NCI-H187 treated with DMSO at 0.1 percent for 48 hours (cell line): ENCODE results near the gene SLC43A3.

ENCODE experiments used
- DNase-seq: peaks from one replicate; lab custom pipeline; 2025; lab: John Stamatoyannopoulos, UW

The SLC43A3 gene

GRCh38 chr11:57427727-57428082, 784 bp upstream of the SLC43A3 start:
- DNase-seq = no peak

- DNase-seq = no peak
These were observed 437 bp downstream of the SLC43A3 start for GRCh38 chr11:57426439-57426928.

GRCh38 chr11:57425565-57426438, 1.1 kb downstream of the SLC43A3 start:
- no peak for DNase-seq

- no peak for DNase-seq
These were observed 1.9 kb downstream of the SLC43A3 start for GRCh38 chr11:57424792-57425564.

DNA sequence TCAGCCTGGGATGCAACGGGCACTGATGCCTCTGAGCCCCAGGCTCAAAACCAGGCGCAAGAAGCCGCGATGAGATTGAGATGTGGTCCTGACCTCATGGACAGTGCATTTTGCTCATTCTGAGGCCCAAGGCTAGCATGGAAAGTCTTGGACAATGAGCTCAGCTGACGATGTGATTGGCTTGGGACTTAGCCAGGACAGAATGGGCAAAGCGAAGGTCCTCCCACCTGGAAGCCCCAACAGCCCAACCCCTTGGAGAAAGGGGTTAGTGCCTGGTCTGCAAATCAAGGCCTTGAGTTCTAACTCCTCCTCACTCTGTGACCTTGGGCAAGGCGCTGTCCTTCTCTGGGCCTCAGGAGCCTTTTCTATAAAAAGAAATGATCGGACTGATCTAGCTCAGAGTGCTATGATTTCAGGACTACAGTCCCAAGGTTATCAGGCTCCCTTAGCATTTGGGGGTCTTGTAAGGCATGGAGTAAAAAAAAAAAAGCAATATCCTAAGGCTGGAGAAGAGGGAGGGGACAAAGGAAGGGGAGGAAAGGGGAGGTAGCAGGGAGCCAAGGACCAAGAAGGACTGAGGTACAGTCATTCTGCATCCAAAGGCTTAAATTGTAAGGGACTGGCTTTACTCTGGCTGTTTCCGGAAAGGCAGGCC, 2.7 kb downstream of the SLC43A3 start:
- no peak for DNase-seq

DNA sequence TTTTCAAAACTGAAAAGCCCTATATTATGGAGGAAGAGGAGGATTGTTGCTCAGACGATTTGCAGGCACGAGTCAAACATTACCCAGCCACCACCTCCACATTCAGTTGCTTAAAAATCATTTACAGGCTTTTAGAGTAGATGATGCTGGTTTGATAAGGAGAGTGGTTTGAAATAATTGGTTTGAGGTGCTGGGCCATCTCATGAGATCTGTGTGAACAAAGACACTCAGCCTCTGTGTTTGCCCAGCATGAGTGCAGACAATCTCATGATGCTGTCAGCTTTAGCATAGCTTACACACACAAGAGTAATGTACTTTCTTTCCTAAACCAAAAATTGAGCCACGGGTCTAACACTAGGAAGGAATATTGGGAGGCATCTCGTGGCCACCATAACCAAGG, 4.3 kb downstream of the SLC43A3 start:
- DNase-seq = no peak

- DNase-seq = no peak
These were observed 5.1 kb downstream of the SLC43A3 start for GRCh38 chr11:57421805-57422204.

GRCh38 chr11:57421066-57421465, 5.9 kb downstream of the SLC43A3 start:
- no peak for DNase-seq

GRCh38 chr11:57419146-57419545, 7.8 kb downstream of the SLC43A3 start:
- DNase-seq = no peak

GRCh38 chr11:57418131-57418530, 8.8 kb downstream of the SLC43A3 start:
- DNase-seq = no peak

DNA sequence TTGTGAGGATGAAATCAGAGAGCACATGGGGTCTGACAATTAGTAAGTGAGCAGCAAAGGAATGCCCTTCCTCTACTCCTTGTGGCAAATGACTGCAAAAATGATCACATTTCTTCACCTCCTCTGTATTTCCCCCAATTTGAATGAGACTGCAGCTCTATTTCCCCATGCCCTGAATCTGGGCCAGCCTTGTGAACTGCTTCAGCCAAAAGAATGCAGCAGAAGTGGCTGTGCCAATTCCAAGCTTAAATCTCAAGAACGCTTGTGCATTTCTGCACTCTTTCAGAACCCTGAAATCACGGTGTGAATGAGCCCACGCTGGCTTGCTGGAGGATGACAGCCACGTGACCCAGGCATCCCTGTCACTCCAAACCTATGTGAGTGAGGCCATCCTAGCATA, 9.9 kb downstream of the SLC43A3 start:
- no peak for DNase-seq

- no peak for DNase-seq
These were observed 10.5 kb downstream of the SLC43A3 start for GRCh38 chr11:57416436-57416835.

DNA sequence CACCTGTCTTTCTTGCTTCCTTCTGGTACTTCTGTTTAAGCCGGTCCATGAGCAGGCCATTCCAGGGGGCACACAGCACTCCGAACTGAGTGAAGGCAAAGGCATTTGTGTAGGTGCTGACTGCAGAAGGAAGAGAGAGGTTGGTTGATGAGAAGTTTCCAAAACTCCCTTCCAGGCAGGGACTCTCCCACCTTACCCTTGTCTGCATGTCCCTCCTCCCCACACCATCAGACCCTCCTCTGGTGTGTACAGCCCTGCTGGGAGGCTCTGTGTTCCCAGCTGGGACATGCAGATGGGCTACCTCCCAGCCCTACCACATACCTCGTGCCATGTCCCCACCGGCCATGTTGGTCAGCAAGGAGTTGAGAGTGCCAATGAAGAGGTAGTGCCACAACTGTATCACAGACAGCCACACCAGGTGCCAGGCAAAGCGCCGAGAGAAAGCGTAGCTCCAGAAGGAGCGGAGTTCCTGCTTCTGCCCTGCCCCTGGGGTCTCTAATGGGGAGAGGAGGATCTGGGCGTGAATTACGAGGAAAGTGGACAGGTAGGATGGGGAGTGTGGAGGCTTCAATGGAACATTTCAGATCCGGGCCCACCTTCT, 12.2 kb downstream of the SLC43A3 start:
- DNase-seq = no peak

- DNase-seq = no peak
These were observed 13.2 kb downstream of the SLC43A3 start for GRCh38 chr11:57413681-57414080.

- DNase-seq = no peak
These were observed 16.6 kb downstream of the SLC43A3 start for GRCh38 chr11:57410287-57410686.

DNA sequence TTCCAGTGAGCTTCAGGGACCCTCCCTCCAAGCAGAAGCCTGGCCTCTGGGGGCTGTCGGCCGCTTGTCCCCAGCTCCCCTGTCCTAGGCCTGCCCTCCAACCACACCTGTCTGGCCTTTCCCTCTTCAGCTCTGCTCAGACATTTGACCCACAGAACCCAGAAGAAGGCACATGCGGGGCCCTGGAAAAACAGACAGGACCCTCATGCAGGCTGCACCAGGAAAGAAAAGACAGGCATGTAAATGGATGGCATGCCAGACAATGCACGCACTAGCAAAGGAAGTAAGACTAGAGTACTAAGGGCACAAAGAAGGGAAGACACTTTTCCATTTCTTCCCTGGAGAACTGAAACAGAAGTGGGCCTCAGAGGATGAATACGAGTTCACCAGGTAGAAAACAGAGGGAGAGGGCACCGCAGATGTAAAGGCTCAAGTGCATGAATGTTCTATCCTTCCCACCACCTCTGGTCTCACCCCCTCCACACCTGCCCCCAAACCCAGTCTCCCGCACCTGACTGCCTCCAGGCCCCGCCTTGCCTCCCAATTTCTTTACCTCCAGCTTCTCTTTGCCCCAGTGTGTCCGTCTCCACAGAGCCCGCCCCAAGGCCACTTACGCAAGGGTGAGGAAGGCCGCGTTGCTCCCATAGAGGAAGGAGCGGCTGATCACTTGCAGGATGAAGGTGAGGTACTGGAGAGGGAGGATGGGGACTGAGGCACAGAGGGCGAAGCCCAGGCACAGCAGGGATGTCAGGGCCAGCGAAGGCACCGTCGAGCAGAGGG, 17.4 kb downstream of the SLC43A3 start:
- DNase-seq = no peak

DNA sequence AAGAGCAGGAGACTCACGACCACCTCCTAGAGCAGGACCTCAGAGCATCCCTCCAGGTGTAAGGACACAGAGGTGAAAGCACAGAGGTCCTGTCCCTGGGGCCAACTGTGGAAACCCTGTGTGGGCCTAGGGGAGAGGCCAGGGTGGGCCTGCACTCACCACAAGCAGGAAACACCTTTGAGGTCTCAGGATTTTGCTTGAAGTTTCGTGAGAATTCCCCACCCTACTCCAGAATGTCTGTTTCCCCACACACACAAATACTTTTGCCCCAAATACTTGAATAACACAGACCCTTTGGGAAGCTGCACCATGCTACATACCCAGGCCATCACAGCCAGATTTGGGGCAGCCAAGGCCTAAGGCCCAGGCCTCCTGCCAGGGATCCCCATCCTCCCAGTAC, 18.1 kb downstream of the SLC43A3 start:
- no peak for DNase-seq

DNA sequence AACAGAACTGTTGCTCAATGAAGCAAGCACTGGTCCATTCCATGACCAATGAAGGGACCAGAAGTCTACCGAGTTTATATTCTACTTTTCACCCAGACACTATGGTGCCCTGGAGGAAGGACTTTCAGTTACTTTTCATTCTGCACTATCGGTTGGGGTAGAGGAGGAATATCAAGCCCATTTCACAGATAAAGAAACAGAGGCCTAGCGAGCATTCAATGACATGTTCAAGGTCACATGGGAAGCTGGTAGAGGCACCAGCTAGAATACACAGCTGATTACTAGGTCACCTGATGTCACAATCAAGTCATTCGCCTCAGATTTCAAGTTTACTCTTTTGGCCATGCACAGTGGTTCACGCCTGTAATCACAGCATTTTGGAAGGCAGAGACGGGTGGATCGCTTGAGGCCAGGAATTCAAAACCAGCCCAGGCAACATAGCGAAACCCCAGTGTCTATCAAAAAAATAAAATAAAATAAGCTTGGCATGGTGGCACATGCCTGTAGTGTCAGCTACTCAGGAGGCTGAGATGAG, 18.9 kb downstream of the SLC43A3 start:
- no peak for DNase-seq

DNA sequence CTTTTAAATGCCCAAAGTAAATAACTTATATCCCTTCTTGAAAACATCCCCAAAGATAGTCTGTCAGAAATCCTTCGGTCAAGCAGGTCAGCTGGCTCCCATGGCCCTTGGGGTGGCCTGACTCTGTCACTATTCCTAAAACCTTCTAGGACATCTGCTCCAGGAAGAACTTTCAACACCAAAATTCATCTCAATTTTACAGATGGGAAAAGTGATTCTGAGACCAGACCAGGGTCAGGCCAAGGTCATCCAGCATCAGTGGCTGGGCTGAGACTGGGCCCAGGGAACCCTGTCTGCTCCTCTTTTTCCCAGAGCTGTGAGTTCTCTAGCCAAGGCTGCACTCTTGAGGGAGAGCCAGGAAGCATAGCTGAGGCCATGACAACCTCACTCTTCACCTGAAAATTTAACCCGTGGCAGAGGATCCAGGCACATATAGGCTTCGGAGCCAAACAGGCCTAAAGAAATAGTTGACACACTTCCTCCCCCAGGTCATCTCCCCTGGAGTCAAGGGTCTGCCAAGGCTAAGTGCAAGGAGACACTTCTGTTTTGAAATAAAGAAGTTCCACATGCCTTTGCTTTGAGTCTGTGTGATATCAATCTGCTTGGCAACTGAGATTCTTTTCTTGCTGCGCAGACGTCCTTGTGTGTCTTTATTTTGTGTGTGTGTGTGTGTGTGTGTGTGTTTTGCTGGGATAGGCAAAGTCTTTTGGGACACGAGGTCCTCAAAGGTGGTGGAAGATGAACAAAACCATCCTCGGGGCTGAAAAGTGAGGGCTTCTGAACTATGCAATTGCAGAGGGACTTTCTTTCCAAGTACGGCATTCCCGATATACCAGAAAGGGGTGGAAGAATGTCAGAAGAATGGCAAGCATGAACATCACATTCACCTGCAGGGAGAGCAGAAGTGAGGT, 19.7 kb downstream of the SLC43A3 start:
- no peak for DNase-seq

DNA sequence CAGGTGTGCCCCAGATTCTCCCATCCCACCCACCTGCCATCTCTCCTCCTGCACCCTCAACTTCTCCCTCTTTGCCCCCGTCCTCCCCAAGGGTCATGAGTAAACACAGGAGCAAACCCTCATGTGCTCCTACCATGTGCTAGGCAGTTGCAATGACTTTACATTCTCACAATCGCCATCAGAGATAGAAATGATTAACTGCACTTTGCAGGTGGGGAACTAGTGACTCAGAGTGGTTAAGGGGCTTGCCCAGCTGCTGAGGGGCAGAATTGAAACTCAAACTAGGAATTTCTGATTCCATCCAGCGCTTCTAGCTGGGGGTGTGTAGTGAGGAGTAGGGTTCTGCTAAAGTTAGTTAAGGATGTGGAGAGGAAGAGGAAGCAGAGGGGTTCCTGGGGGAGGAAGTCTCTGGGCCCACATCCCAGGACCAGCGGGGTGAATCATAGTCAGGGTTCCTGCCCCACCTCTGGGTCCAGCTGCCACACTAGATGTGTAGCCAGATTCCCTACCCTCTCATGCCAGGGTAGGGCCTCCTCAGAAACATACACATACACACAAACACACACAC, 20.5 kb downstream of the SLC43A3 start:
- DNase-seq = no peak
